ENCODE data around the gene SLC39A11.
"Not testable (repeated sequence)": the region's sequence is repeated elsewhere in the genome, so short reads cannot be mapped to it uniquely, and the experiment has no call there.

The SLC39A11 gene

DNA sequence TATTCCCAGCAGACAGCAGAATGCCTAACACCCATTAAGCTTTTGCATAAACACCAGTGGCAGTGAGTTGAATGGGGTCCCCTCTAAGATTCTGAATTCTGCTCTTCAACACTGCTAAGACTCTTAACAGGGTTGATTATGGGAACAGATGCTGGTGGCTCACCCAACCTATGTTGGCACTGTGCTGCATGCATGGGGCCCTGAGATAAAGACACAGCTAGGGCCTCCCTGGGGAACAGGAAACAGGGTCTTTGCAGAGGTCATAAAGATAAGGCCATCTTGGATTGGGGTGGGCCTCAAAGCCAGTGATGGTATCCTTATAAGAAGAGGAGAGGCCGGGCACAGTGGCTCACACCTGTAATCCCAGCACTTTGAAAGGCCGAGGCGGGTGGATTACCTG is 190.8 kb downstream of the SLC39A11 start:
- DNase-seq = no peak

DNA sequence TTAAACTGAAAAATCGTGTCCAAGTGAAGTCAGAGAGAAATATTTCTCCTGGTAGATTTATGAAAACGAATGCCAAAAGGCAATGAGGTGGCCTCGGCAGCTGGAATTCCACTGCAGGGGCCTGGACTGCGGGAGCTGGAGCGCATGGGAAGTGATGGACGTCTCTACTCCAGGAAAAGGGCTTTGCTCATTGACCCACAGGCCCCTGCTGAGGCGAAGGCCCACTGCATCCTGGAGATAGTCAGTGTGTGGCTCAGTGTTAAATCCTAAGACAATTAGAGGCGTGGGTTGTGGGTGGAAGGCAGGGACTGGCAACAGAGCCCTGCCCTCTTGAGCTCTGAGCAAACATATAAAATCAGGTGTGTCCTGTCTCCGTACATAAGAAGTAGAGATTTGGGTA is 191.4 kb downstream of the SLC39A11 start:
- DNase-seq = no peak

DNA sequence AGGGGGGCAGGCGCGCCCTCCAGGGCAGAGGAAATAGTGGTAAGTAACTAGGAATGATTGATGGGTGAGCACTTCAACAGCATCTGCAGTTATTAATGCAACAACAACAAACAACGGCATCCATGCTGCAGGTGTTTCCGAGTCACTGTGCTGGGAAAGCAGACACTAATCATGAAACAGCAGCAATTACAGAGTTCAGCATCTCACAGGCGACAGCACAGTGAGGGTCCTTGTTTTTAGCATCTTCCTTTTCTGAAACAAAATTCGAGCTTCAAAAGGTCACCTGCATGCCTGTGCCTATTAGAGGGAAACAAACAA is 191.9 kb downstream of the SLC39A11 start:
- DNase-seq = no peak

DNA sequence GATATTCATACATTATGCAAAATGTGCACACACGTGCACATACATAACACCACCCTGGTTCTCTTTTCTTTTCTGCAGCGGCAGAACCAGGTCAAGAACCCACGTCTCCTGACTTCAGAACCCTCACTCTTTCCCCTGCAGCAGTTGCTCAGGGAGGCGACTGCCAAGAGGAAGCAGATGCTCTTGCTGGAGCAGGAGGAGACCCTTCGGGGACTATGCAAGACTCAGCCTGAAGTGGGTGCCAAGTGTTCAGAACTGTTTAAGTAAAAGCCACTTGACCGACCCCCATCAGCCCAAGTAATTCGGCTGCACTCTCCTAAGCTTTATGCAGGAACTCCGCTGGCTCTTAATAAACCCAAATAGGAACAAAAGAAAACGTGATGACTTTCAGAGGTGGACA is 193.8 kb downstream of the SLC39A11 start:
- no peak for DNase-seq

DNA sequence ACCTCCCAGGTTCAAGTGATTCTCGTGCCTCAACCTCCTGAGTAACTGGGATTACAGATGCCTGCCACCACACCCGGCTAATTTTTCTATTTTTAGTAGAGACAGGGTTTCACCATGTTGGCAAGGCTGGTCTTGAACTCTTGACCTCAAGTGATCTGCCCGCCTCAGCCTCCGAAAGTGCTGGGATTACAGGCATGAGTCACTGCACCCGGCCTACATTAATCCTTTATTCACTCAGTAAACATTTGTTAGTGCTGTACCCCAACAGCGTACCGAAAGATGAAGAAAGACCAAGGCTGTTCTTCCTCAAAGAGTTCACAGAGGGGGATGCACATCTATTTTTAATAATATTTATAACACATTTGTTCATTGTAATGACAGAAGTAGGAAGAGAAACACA is 196.2 kb downstream of the SLC39A11 start:
- DNase-seq = not testable (repeated sequence)

DNA sequence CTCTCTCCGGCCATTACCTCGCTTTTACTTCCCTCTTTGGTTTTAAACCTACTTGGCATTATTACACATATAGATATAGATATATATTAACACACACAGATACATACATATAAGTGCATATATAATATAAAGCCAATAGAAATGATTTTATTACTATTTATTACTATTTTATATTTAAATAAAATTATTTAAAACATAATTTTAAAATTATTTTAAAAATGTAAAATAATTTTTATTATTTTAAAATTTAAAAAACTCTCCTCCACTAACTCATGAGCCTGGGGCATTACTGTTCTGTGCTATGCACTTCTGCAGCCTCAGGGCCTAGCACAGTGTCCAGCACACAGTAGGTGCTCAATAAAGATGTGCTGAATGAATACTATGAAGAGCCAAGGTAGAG is 200.9 kb downstream of the SLC39A11 start:
- no peak for DNase-seq

DNA sequence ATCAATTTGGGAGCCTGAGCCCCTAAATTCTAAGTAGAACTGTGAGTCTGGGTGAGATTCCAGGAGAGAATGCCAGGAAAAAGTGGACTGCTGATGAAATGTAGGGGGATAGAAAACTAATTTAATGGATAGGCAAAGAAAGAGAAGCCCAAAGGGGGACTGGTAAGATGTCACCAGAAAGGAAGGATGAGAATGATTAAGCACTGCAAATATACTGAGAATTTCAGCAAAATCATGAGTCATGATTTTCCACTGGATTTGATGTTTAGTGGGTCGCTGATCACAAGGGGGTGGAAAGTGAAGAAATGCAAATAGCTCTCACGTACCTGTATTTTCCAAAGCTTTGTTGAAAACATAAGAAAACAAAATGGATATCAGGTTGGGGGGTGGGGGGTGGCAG is 201.8 kb downstream of the SLC39A11 start:
- DNase-seq = no peak

DNA sequence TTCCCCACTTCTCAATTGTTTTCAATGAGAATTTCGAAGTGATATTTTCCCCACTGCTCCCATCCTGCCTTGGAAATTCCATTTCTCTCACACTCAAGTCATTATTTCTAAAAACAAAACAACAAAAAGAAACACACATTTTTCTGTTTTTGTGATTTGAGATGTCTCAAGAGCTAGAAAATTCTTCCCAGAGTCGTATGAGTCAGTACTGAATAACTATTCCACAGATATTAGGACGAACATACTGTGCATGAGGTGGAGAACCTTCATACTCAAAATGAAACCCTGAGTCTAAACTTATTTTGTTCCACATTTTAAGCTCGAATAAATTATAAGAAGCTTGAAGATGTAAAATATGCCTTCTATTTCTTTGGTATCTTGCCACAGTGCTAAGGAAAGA is 204.6 kb downstream of the SLC39A11 start:
- DNase-seq = no peak

DNA sequence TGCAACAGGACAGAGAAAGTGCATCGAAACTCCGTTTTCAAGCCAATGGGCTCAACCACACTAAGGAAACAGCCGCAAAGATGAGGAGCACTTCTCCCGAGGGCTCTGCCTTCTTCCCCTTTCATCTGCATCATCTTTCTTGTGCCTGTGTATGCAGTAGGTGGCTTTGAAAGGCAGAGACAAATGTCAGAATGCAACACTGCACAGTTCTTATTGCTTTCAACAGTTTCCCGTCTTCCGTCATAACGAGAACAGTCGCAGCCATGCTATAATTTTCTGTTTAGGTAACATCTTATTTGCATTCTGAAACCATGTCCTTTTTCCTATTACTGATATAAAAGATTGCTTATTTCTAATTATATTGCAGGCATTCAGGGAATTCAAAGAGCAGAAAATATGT is 205.2 kb downstream of the SLC39A11 start:
- no peak for DNase-seq

DNA sequence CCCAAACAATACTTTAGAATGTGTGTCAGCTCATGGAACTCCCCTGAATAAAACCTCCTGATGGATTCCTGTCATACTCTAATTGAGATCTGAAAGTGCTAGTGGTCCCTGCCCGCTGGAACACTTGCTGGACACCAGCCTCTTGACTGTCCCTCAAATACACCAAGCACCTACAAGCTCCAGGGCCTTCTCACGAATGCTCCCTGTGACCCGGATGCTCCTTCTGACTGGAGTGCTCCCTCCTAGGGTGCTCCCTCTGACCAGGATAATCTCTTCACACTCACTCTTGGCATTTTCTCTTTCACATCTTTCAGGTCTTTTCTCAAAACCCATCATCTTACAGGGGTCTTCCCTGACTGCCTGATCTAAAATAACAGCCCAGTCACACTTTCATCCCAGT is 205.9 kb downstream of the SLC39A11 start:
- no peak for DNase-seq

DNA sequence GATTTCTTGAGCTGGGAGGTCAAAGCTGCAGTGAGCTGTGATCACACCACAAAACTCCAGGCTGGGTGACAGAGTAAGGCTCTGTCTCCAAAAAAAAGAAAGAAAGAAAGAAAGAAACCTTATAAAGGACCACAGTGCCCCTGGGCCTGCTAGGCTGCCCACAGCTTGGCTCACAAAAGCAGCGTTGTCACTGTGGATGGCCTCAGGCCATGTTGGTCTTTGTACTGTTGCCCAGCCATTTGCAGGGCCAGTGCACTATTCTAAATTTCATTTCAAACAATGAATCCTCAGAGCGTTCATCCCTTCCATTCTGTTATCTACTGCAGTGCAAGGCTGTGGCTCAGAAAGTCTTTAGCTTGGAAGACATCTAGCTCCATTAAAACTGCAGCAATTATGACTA is 208.4 kb downstream of the SLC39A11 start:
- DNase-seq = no peak

DNA sequence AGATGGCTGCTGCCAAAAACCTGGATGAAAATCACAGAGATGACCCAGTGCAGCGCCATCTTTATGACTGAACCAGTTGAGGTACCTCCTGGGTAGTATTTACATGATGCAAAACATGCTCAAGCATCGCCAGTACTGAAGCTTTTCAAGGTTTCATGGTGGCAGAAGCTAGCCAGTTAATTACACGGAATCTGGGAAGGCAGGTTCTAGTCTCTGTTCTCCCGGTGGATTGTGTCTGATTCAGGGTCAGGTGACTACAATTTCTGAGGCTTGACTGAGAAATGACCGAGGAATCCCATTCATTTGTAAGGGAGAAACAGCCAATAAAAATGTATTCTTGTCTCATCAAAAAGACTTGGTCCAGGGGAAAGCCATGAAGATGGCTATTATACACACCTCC is 209.1 kb downstream of the SLC39A11 start:
- DNase-seq = no peak

DNA sequence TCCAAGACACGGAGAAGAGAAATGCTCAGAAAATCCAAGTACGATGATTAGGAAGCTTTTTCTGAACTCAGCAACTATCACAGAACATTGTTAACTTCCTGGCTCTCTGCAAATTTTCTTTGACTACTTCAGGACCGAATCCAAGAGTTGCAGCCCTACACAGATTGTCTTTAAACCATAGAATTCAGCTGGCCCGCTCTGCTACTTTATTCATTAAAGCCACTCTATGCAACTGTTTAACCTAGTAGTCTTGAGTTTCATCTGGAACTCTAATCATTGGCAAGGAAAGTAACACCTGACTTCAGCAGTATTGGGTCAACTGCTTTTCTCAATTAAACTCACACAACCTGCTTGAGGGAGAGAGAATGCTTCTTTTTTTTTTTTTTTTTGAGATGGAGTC is 210.1 kb downstream of the SLC39A11 start:
- DNase-seq = no peak

DNA sequence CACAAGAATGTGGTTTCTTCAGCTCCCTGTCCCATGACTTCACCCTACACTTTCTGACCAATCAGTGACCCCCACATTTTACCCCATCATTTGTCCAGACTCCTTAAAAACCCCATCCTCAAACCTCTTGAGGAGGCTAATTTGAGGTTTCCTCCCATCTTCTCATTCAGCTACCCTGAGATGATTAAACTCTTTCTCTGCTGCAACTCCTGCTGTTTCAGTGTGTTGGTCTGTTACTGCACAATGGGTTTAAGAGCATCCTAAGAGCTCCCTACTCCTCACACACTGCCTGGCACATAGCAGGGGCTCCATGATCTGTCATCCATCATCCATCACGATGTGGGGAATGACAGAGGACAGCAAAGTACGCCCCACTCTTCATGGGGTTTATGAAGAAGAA is 212.6 kb downstream of the SLC39A11 start:
- no peak for DNase-seq

DNA sequence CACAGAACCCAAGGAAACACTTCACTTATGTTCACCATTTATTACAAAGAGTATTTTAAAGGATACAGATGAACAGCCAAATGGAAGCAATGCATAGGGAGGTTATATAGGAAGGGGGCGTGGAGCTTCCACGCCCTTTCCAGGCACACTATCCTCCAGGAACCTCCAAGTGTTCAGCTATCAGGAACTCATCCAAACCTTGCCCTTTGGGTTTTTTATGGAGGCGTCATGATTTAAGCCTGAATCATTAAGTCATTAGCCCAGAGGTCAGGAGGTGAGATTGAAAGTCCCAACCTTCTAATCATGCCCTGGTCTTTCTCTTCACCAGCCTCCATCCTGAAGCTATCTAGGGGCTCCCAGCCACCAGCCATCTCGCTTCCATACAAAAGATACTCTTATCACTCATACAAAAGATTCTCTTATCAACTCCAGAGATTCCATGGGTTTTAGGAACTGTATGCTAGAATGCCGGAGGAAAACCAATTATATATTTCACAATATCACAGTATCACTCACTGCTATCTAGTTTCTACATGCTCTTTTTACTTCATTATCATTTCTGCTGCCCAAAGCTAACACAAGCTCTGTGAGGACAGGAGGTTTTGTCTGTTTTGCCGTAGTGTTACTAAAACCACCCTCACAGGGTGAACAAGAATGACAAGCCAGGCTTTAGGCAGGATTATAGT is 213.4 kb downstream of the SLC39A11 start:
- DNase-seq = no peak

DNA sequence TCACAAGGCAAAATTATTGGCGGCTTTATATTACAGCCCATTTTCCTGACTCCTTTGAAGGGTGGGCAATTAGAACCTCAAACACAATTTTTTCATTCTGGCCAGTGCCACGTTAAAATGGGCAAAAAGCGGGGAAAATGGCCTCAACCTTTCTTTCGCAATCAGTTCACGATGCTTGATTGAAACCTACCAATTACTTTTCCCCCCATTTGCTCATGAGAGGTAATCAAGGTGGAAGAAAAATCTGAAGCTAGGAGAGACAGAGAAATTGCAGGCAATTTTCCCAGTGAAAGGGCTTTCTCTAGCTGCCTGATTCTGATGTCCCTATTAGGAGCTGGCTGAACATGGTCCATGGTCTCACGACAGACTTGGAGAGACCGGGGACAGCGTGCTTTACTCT is 215.1 kb downstream of the SLC39A11 start:
- no peak for DNase-seq

DNA sequence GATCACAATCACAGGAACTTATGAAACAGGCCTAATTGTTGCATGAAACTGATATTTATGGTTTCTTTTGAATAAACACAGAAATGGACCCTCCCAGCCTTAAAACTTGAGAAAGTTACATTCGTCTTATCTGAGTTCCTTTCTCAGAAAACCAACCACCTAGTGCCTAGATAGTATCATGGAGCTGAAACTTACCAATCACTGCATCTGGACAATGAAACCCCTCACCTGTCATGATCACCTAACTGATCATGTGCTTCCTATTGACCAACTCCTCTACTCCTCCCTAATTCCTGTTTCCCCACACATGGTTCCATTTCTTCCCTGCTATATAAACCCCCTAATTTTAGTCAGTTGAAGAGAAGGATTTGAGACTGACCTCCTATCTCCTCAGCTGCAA is 216.1 kb downstream of the SLC39A11 start:
- no peak for DNase-seq

DNA sequence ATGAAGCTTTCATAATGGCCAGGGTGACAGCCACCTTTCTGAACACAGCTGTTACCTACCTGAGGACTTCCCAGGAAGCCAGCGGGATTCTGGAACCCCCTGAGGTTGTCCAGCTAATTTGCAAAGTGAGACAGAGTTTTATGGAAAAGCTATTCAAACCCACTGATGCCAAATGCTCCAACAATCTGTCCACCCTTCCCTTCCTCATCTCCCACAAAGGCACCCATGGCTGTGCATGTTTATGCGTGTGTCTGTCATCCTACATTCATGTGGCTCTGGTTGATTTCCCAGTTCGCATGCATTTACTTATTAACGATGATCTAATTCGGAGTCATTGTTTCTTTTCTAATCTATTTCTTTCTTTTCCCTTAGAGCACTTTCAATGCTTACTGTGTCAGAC is 217.1 kb downstream of the SLC39A11 start:
- DNase-seq = no peak

DNA sequence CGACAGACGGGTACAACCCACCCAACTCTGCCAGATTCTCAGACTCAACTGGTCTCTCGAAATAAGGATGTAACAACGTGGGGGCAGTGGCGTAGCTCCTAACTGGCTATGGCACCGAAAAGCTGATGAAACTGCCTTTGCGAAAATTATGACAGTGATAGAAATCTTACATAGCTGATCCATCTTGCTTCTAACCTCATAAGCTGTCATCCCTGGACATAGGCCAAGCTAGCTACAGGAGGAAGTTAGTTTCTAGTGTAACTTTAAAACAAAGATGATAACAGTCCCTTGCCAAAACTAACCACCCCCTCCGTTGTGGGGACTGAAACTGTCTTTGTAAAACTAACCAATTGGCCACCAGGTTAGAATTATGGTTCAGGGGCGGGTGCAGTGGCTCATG is 220.1 kb downstream of the SLC39A11 start:
- no peak for DNase-seq

DNA sequence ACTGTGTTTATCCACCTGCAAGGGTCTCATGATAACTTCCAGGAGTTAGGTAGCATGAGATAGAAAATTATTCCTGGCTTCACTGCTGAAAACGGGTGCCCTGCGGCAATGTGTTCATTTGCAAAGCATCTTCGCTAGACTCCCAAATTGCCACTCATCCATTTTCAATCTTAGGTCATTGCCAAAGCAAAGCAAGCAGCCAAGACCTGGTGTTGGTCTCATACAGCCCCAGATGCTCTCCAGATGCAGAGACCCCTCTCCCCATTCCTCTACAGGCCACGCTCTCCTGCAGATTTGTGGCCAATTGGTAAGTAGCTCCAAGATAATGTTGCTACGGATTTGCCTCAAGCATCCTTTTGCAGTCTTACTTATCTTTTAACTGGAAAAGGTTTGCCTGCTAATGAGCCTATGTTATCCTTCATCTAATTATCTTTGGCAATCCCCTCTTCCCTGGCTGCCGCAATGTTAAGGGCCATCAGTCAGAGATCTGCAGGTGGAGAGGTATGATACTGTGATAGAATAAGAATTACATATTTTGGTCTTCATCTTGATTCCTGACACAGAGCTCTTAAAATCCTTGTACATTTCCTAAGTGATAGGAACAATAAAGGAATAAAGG is 222.0 kb downstream of the SLC39A11 start:
- DNase-seq = no peak

DNA sequence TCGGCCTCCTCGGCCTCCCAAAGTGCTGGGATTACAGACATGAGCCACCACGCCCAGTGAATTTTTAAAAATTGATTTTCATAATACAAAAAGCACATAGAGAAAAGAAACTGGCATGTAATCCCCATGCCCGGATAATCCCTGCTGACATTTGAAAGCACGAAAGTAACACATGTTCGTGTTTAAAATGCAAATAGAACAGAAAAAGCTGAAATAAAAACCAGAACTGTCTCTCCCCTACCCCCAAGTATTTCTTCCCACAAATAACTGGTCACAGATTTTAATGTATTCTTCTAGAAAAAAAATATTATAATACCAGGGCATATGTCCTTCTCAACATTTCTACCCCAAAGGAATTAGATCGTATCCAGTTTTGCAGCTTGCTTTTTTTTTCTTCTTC is 222.9 kb downstream of the SLC39A11 start:
- DNase-seq = no peak

DNA sequence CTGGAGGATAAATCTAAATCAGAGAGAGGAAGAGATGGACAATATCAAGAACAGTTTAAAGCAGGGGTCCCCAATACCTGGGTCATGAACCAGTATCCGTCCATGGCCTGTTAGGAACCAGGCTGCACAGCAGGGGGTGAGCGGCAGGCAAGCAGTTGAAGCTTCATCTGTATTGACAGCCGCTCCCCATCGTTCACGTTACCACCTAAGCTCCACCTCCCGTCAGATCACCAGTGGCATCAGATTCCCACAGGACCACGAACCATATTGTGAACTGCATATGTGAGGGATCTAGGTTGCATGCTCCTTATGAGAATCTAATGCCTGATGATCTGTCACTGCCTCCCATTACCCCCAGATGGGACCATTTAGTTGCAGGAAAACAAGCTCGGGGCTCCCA is 226.5 kb downstream of the SLC39A11 start:
- no peak for DNase-seq

DNA sequence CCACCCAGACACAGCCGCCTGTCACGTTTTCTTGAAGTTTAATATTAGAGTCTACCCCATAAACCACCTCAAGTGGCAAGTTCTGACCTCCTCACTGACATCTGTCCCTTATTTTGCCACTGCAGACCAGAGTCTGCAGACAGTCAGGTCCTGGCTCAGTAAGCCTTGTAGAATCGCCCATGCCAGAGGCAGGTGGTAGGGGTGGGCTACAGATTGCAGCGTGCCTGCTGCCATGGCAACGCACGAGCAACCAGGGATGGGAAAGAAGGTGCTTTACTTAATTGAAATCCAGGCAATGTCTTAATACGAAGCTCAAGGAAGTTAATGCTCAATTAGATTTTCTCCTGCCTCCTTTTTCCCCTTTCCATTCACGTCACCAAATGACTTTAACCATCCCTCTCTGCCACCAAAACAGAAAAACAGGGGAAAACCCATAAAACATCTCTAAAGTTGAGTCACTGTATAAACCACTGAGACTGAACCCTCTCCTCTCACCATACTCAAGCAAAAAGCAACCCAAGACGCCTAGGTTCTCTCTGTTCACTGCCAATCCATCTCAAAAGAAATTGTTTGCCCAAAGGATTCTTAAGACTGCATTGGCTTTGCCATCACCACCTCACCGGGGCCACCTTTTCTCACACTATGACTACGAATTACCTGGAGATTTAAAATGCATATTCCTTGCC is 228.8 kb downstream of the SLC39A11 start:
- no peak for DNase-seq

DNA sequence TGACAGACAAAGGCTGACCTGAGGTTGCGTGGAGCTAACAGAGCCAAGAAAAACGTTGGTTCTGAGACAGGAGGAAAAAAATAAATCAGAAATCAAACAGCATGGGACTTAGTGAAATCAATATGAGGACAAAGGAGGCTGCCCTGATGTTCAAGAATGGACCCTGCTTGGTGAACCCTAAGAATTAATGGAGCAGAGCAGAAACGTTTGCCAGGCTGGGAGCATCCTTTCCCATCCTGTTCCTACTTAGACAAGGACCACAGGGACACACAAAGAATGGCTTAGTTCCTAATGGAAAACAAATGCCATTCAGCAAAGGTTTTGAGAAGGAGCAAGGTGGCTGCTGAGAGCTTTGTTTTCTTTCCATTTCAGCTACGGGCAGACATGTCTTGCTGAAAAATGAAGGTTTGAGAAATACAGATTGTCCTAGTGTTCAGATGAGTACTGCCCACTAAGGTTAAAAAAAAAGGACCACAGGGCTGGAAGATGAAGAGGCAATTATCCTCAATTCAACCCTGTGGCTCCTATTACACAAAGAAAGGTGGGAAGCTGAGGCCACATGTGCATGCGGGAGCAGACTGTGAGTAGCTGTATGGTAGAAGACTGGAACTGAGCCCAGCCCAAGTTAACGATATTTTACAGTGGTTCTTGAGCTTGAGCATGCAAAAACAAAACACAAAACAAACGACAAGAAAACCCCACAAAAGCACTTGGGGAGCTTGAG is 230.1 kb downstream of the SLC39A11 start:
- no peak for DNase-seq

All from CD4-positive, alpha-beta T cell treated with Interleukin-21 for 1 hour (primary cell).